K562 (cell line): Measurements from ENCODE around the gene ADGRF1. TPM values are rescaled to one million over a fixed set of nuclear protein-coding genes. Genes with fewer than 3 reads are reported as not detected.

Experiments used
- ATAC-seq: fragments of 200-7000 bp; cut with Tn5 transposase; 3 replicates; pipeline ENCODE4 v1.9.1; 2020; ENCODE audit warnings: moderate library complexity
- BruUV-seq: library from RNA; stranded (reverse); fragments of 400-500 nt; replicated peaks from 2 replicates; lab custom pipeline; 2021; lab: Mats Ljungman, UMichigan
- CTCF ChIA-PET: fragments of 300-600 bp; formaldehyde crosslinking; extraction: SDS; loops from one replicate; lab custom pipeline; 2021; ENCODE audit warnings: low intra/inter-chr PET ratio; lab: Yijun Ruan, JAX
- POLR2A ChIA-PET: fragments of 300-600, 350-650 bp; sonication (Branson Sonifier 250); formaldehyde crosslinking; extraction: SDS; loops from one replicate; lab custom pipeline; 2021; ENCODE audit warnings: antibody characterized with exemption, inconsistent platforms; lab: Yijun Ruan, JAX
- DNase-seq, 4 experiments: peaks; one replicate each; pipeline versions ENCODE4 v3.0.0 to v3.0.0-alpha.2; 2011 to 2018; ENCODE audit warnings: low spot score in 3 of 4, mixed read lengths in 3 of 4; ENCODE audit errors: extremely low read depth in 1 of 4
- FAIRE-seq: peaks from 2 replicates; lab custom pipeline; 2011; peaks lifted over from hg19 to GRCh38; lab: Jason Lieb, UNC
- H2AFZ ChIP-seq: 2 replicates; pipeline ENCODE4 v1.6.0; 2011; ENCODE audit warnings: low read depth, low read length, control low read depth, inconsistent platforms
- H3K27ac ChIP-seq: fragments of 200-600 bp; 3 replicates; pipeline ENCODE4 v1.8.0; 2011; ENCODE audit warnings: low read depth, mild to moderate bottlenecking, control low read depth, inconsistent platforms, low read length, moderate library complexity, mixed read lengths; ENCODE audit errors: extremely low read depth
- H3K27me3 ChIP-seq, 2 experiments: fragments of 300-600 bp in 1 of 2; 2 replicates in 1 of 2; 3 replicates in 1 of 2; pipeline versions ENCODE4 v1.6.0 to v1.8.0; 2011; ENCODE audit warnings: inconsistent platforms in 2 of 2, low read length in 2 of 2, mild to moderate bottlenecking in 1 of 2, mixed read lengths in 1 of 2, moderate library complexity in 1 of 2; ENCODE audit not compliant: control insufficient read depth in 2 of 2, insufficient read depth in 2 of 2
- H3K36me3 ChIP-seq: fragments of 300-600 bp; 3 replicates; pipeline ENCODE4 v1.8.0; 2011; ENCODE audit warnings: mild to moderate bottlenecking, low read length, inconsistent platforms; ENCODE audit not compliant: control insufficient read depth, insufficient read depth
- H3K4me1 ChIP-seq, 2 experiments: fragments of 200-600 bp in 1 of 2; replicated peaks in 1 of 2; 2 replicates in 1 of 2; 3 replicates in 1 of 2; pipeline versions ENCODE4 v1.5.1 to v1.8.0; 2011; ENCODE audit warnings: inconsistent platforms in 2 of 2, low read length in 2 of 2, mild to moderate bottlenecking in 1 of 2, mixed read lengths in 1 of 2, moderate library complexity in 1 of 2; ENCODE audit not compliant: control insufficient read depth in 2 of 2, insufficient read depth in 2 of 2
- H3K4me2 ChIP-seq: 2 replicates; pipeline ENCODE4 v1.6.1; 2011; ENCODE audit warnings: low read length, control low read depth, inconsistent platforms, mixed read lengths; ENCODE audit not compliant: insufficient read depth
- H3K4me3 ChIP-seq: fragments of 200-600 bp; sonication (generic), shearing (Covaris generic); 2 replicates; pipeline ENCODE4 v1.5.1; 2016; ENCODE audit warnings: control low read depth, inconsistent platforms
- H3K79me2 ChIP-seq: fragments of 200-600 bp; 3 replicates; pipeline ENCODE4 v1.8.0; 2011; ENCODE audit warnings: low read length, inconsistent platforms; ENCODE audit not compliant: control insufficient read depth, insufficient read depth
- H3K9ac ChIP-seq, 2 experiments: 2 replicates each; pipeline versions ENCODE4 v1.6.0 to v1.6.1; 2011; ENCODE audit warnings: low read depth in 2 of 2, low read length in 2 of 2, control low read depth in 1 of 2, inconsistent platforms in 1 of 2, mild to moderate bottlenecking in 1 of 2, mixed read lengths in 1 of 2; ENCODE audit not compliant: insufficient read depth in 1 of 2
- H3K9me1 ChIP-seq: one replicate; pipeline ENCODE4 v1.6.0; 2011; ENCODE audit warnings: inconsistent platforms, mild to moderate bottlenecking, low read length, moderate library complexity; ENCODE audit not compliant: control insufficient read depth, insufficient read depth
- H3K9me3 ChIP-seq: replicated peaks from 2 replicates; pipeline ENCODE4 v1.5.1; 2011; ENCODE audit warnings: low read depth, low read length, inconsistent platforms; ENCODE audit not compliant: control insufficient read depth, insufficient read depth
- H4K20me1 ChIP-seq: replicated peaks from 2 replicates; pipeline ENCODE4 v1.6.1; 2011; ENCODE audit warnings: low read length, inconsistent platforms, mixed read lengths; ENCODE audit not compliant: control insufficient read depth, insufficient read depth
- ATF7 ChIP-seq: fragments of 450-650 bp; IDR thresholded peaks from 2 replicates; pipeline ENCODE4 v1.7.1; 2014; ENCODE audit warnings: mild to moderate bottlenecking, moderate library complexity
- FOXJ3 ChIP-seq: sonication (generic); formaldehyde crosslinking; IDR thresholded peaks from 2 replicates; pipeline ENCODE4 v1.4.0; 2020; ENCODE audit warnings: mild to moderate bottlenecking, missing genetic modification reagents
- KLF6 ChIP-seq: fragments of 250-450 bp; sonication (Bioruptor Pico); IDR thresholded peaks from 2 replicates; pipeline ENCODE4 v1.4.0; 2020; ENCODE audit warnings: mild to moderate bottlenecking, moderate library complexity, borderline replicate concordance
- NONO ChIP-seq, 2 experiments: fragments of 200-400 bp in 1 of 2; fragments of 450-650 bp in 1 of 2; formaldehyde crosslinking in 1 of 2; IDR thresholded peaks; 2 replicates each; pipeline ENCODE4 v1.6.1; 2017; ENCODE audit warnings: low read depth in 2 of 2, mild to moderate bottlenecking in 2 of 2, moderate library complexity in 2 of 2, low read length in 1 of 2
- POLR2A ChIP-seq: fragments of 450-650 bp; conservative IDR thresholded peaks from 2 replicates; pipeline ENCODE4 v1.6.1; 2016
- POLR2H ChIP-seq: IDR thresholded peaks from 2 replicates; pipeline ENCODE4 v1.6.1; 2016; ENCODE audit warnings: missing genetic modification characterization, low read depth, mild to moderate bottlenecking, control low read depth, missing compliant biosample characterization, moderate library complexity
- RBM39 ChIP-seq: fragments of 200-400 bp; formaldehyde crosslinking; optimal IDR thresholded peaks from 2 replicates; pipeline ENCODE3; 2018; ENCODE audit warnings: low read depth, low read length
- SNRNP70 ChIP-seq: fragments of 200-400 bp; formaldehyde crosslinking; optimal IDR thresholded peaks from 2 replicates; pipeline ENCODE3; 2017; ENCODE audit warnings: low read depth, low read length
- STAT5B ChIP-seq: fragments of 250-450 bp; sonication (Bioruptor Pico); IDR thresholded peaks from 2 replicates; pipeline ENCODE4 v1.8.0; 2021; ENCODE audit warnings: mild to moderate bottlenecking, inconsistent platforms
- TRIM24 ChIP-seq, 2 experiments: fragments of 450-650 bp; IDR thresholded peaks; 2 replicates each; pipeline ENCODE4 v1.6.1; 2016
- ZBTB17 ChIP-seq: fragments of 450-650 bp; formaldehyde crosslinking; IDR thresholded peaks from 2 replicates; pipeline ENCODE4 v1.4.0; 2020; ENCODE audit warnings: mild to moderate bottlenecking
- ZC3H8 ChIP-seq: fragments of 450-650 bp; IDR thresholded peaks from 2 replicates; pipeline ENCODE4 v1.6.1; 2017
- ZFP1 ChIP-seq: fragments of 450-650 bp; formaldehyde crosslinking; IDR thresholded peaks from 2 replicates; pipeline ENCODE4 v1.4.0; 2020; ENCODE audit warnings: mild to moderate bottlenecking, mixed read lengths
- ZNF324 ChIP-seq: fragments of 250-450 bp; sonication (Bioruptor Pico); IDR thresholded peaks from 2 replicates; pipeline ENCODE4 v1.4.0; 2020; ENCODE audit warnings: mild to moderate bottlenecking
- ZNF644 ChIP-seq: fragments of 200-800 bp; sonication (Bioruptor generic); IDR thresholded peaks from 2 replicates; pipeline ENCODE4 v1.6.1; 2016; ENCODE audit warnings: low read depth, missing genetic modification characterization, missing compliant biosample characterization
- WGBS: fragments of 100-300 bp; shearing (Covaris generic); methylation state at CpG from one replicate; pipeline ENCODE4 v1.1.6; 2016; ENCODE audit warnings: low coverage, mixed read lengths; ENCODE audit not compliant: insufficient coverage; ENCODE audit errors: missing lambda C conversion rate; 5-methylcytosine and 5-hydroxymethylcytosine counted together
- in situ Hi-C: fragments of 300-500 bp; cut with MboI; formaldehyde crosslinking; loops from 4 replicates; pipeline ENCODE4 v1.15.0; 2018; ENCODE audit warnings: inconsistent platforms, mixed read lengths
- intact Hi-C: fragments of 100-400 bp; cut with micrococcal nuclease; formaldehyde crosslinking; loops from 2 replicates; pipeline ENCODE4 v1.14.2; 2022
- polyA plus RNA-seq, 8 experiments: library from polyadenylated mRNA; depleted of rRNA in 4 of 8; stranded (reverse) in 5 of 8; unstranded in 3 of 8; fragments of >200 nt; fragmentation: Nextera tagmentation in 2 of 8; fragmentation: Illumina TruSeq in 1 of 8; extraction: Ambion mirVana in 2 of 8; extraction: Trizol in 1 of 8; gene quantifications; 2 replicates each; pipeline versions ENCODE4 v1.2.1 to v1.2.3, GENCODE V29; 2011 to 2014; ENCODE audit warnings: inconsistent platforms in 1 of 8, missing spikeins in 1 of 8
- total RNA-seq, 7 experiments: library from RNA; depleted of rRNA in 6 of 7; stranded (reverse); fragments of >200 nt in 6 of 7; fragmentation: Illumina TruSeq in 2 of 7; extraction: Trizol in 2 of 7; gene quantifications; 2 replicates each; pipeline versions ENCODE4 v1.2.1 to v1.2.3, GENCODE V29; 2011 to 2021; ENCODE audit warnings: low replicate concordance in 1 of 7
- TF ChIP-seq, protein P1 (sequence below): sonication (generic); formaldehyde crosslinking; IDR thresholded peaks from 2 replicates; pipeline ENCODE4 v1.8.1; 2023; ENCODE audit warnings: mild to moderate bottlenecking, missing genetic modification reagents

ADGRF1 gene
- total and polyA plus RNA-seq, 9 of the 15 experiments (the other 6 are each of a cell fraction or from before 2014, with no cell fraction given) = not detected

DNA sequence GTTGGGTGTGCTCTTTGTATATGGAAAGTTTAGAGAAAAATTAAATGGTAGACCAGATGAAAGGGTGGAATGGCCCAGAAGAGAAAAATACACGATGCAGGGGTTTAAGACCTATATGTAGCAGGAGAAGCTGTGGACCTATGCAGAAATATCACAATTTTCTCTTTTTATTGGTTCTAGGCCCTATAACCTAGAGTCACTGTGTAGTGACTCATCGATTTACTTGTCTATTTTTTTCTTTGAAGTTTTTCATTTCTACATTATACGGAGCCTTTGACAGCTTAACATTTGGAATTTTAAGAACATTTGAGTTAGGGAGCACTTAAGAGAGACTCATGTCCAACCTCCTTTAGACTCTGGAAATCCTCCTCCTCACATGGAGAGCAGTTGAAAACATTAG, 28.3 kb upstream of the ADGRF1 start:
- 1% methylated on average over 3 of the region's 3 CpGs for WGBS
- no peak overlapping the region for H2AFZ ChIP-seq
- H3K4me3 ChIP-seq = no peak overlapping the region
- no TSS peak for BruUV-seq
- in situ Hi-C loops (no loop called here), intact Hi-C loops (no loop called here)
- ATAC-seq (no peak), DNase-seq (no peak), FAIRE-seq (no peak)
- H3K9ac ChIP-seq = no peak overlapping the region
- no peak overlapping the region for H3K4me2 ChIP-seq
- H3K9me1 ChIP-seq = no peaks in the 10 kb centered on the region
- H3K27ac ChIP-seq = no peak overlapping the region
- no peaks in the 10 kb centered on the region for H4K20me1 ChIP-seq
- CTCF ChIA-PET = no interaction called here
- TF ChIP-seq ZBTB17 (CRISPR knock-in tag) = no peak
- no peak for TF ChIP-seq RBM39
- no peak for TF ChIP-seq ATF7
- no peak for TF ChIP-seq ZC3H8
- TF ChIP-seq POLR2A = no peak
- no peak for TF ChIP-seq ZNF324 (CRISPR knock-in tag)
- H3K79me2 ChIP-seq = no peaks in the 10 kb centered on the region
- no peaks in the 10 kb centered on the region for H3K9me3 ChIP-seq
- H3K27me3 ChIP-seq = peaks cover 2 to 3% of the 10 kb centered on the region in 2 experiments; a peak in 3 of 5 replicates
- H3K4me1 ChIP-seq = no peaks in the 10 kb centered on the region
- H3K36me3 ChIP-seq = no peaks in the 10 kb centered on the region
- POLR2A ChIA-PET = no interaction called here

- ATAC-seq = no peak
- intact Hi-C loops (no loop called here), in situ Hi-C loops (no loop called here)
- Histone ChIP-seq H3K4me3 (no peak overlapping the region), H3K4me2 (no peak overlapping the region), H3K4me1 (no peaks in the 10 kb centered on the region), H3K9ac (no peak overlapping the region), H3K27me3 (no peaks in the 10 kb centered on the region; a peak in 1 of 5 replicates), H2AFZ (no peak overlapping the region), H3K79me2 (no peaks in the 10 kb centered on the region), H3K9me1 (no peaks in the 10 kb centered on the region), H3K27ac (no peak overlapping the region), H3K9me3 (no peaks in the 10 kb centered on the region), H4K20me1 (no peaks in the 10 kb centered on the region), H3K36me3 (no peaks in the 10 kb centered on the region)
- CTCF ChIA-PET = no interaction called here
- DNase-seq = no peak
- POLR2A ChIA-PET = no interaction called here
- BruUV-seq = no TSS peak
- FAIRE-seq = no peak
- WGBS = 0% methylated on average over 2 of the region's 2 CpGs
- TF ChIP-seq ZFP1 (CRISPR knock-in tag) (no peak), STAT5B (no peak), NONO (IDR thresholded peaks at IDR 0.05; ENCODE audit: low read depth in 2 of 2, low read length in 1 of 2) (no peak), ZNF644 (no peak), POLR2H (tag) (no peak), TRIM24 (IDR thresholded peaks at IDR 0.05) (no peak), SNRNP70 (no peak), FOXJ3 (no peak), KLF6 (CRISPR knock-in tag) (no peak)
- TF ChIP-seq, protein P1, sequence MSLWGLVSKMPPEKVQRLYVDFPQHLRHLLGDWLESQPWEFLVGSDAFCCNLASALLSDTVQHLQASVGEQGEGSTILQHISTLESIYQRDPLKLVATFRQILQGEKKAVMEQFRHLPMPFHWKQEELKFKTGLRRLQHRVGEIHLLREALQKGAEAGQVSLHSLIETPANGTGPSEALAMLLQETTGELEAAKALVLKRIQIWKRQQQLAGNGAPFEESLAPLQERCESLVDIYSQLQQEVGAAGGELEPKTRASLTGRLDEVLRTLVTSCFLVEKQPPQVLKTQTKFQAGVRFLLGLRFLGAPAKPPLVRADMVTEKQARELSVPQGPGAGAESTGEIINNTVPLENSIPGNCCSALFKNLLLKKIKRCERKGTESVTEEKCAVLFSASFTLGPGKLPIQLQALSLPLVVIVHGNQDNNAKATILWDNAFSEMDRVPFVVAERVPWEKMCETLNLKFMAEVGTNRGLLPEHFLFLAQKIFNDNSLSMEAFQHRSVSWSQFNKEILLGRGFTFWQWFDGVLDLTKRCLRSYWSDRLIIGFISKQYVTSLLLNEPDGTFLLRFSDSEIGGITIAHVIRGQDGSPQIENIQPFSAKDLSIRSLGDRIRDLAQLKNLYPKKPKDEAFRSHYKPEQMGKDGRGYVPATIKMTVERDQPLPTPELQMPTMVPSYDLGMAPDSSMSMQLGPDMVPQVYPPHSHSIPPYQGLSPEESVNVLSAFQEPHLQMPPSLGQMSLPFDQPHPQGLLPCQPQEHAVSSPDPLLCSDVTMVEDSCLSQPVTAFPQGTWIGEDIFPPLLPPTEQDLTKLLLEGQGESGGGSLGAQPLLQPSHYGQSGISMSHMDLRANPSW (CRISPR knock-in tag) = no peak
Observed at GRCh38 chr6:47069156-47069555, 27.0 kb upstream of the ADGRF1 start.
